ENCODE results near the gene CDKAL1. TPM values are rescaled to one million over a fixed set of nuclear protein-coding genes. Genes with fewer than 3 reads are reported as not detected.

The CDKAL1 gene
- total and polyA plus RNA-seq, 2 of the 8 experiments (the other 6 are each of a cell fraction or from before 2014, with no cell fraction given) = 8.4 to 24.6 TPM

- TF ChIP-seq JUND (IDR thresholded peaks at IDR 0.05; ENCODE audit: low read length) (no peak), RBBP5 (IDR thresholded peaks at IDR 0.05; ENCODE audit: borderline replicate concordance, low read depth, low read length) (no peak)
Measured at GRCh38 chr6:21227486-21227885, 693.2 kb downstream of the CDKAL1 start (continued).

All from H1 (cell line).